Measurements from ENCODE around the gene SRCIN1. TPM values are rescaled to one million over a fixed set of nuclear protein-coding genes. Genes with fewer than 3 reads are reported as not detected.

The SRCIN1 gene
- total RNA-seq, 1 experiment from 2014 or later = 25.8 TPM

- H3K36me3 ChIP-seq (ENCODE audit: control insufficient read depth, insufficient read depth, low read length) = no peaks in the 10 kb centered on the region
- no peak overlapping the region for H3K27ac Mint-ChIP-seq (ENCODE audit: unreplicated experiment)
- H3K4me3 ChIP-seq (ENCODE audit: low read depth, low read length) = no peak overlapping the region
- TF ChIP-seq, protein P1, sequence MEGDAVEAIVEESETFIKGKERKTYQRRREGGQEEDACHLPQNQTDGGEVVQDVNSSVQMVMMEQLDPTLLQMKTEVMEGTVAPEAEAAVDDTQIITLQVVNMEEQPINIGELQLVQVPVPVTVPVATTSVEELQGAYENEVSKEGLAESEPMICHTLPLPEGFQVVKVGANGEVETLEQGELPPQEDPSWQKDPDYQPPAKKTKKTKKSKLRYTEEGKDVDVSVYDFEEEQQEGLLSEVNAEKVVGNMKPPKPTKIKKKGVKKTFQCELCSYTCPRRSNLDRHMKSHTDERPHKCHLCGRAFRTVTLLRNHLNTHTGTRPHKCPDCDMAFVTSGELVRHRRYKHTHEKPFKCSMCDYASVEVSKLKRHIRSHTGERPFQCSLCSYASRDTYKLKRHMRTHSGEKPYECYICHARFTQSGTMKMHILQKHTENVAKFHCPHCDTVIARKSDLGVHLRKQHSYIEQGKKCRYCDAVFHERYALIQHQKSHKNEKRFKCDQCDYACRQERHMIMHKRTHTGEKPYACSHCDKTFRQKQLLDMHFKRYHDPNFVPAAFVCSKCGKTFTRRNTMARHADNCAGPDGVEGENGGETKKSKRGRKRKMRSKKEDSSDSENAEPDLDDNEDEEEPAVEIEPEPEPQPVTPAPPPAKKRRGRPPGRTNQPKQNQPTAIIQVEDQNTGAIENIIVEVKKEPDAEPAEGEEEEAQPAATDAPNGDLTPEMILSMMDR (IDR thresholded peaks at IDR 0.05; ENCODE audit: insufficient read depth in 1 of 2, low read depth in 1 of 2, low read length in 1 of 2, severe bottlenecking in 1 of 2, unreplicated experiment in 1 of 2) = no peak
- intact Hi-C loops (cut with micrococcal nuclease; ENCODE audit: unreplicated experiment) = no loop called here
- H3K27me3 Mint-ChIP-seq (ENCODE audit: insufficient read depth, unreplicated experiment) = no peaks in the 10 kb centered on the region
- H3K4me1 Mint-ChIP-seq (ENCODE audit: low read depth, unreplicated experiment) = no peaks in the 10 kb centered on the region
- DNase-seq = no peak
- CTCF ChIA-PET = interaction anchor here (0.7 kb wide), 1 partner anchor 16 kb away, joined by 4 read pairs; no protein-coding TSS in a partner anchor
- H3K9me3 ChIP-seq = no peaks in the 10 kb centered on the region
- H3K4me1 ChIP-seq = no peaks in the 10 kb centered on the region
- no peak overlapping the region for H3K4me3 Mint-ChIP-seq (ENCODE audit: unreplicated experiment)
- no TSS peak for BruUV-seq (replicated peaks)
- POLR2A ChIA-PET = no interaction called here
- no peaks in the 10 kb centered on the region for H3K9me3 Mint-ChIP-seq (ENCODE audit: unreplicated experiment)
- H3K27me3 ChIP-seq (replicated peaks; ENCODE audit: control insufficient read depth, insufficient read depth, low read length) = no peaks in the 10 kb centered on the region
- H3K36me3 Mint-ChIP-seq (ENCODE audit: insufficient read depth, unreplicated experiment) = no peaks in the 10 kb centered on the region
These were observed 63.5 kb downstream of the SRCIN1 start for GRCh38 chr17:38542286-38542685.

DNA sequence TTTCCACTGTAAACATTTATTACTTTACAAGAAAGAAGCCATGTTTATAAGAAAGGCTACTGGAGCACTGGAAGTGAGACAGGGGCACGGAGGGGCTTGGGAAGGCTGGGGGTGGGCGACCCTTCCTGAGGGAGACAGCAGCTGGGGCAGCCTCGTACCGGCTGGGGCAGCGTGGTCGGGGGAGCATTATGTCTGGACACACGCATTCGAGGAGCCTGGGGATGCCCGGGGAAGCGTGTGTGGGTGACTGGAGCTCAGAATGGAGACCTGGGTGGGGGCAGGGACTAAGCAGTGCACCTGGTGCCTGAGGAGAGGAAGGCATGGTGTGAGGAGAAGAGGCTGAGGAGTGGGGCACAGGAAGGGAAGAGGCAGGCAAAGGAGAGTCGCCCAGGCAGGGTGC, 64.5 kb downstream of the SRCIN1 start:
- intact Hi-C loops (cut with micrococcal nuclease; ENCODE audit: unreplicated experiment) = no loop called here
- POLR2A ChIA-PET = no interaction called here
- H3K4me1 ChIP-seq = no peaks in the 10 kb centered on the region
- no peak overlapping the region for H3K4me3 ChIP-seq (ENCODE audit: low read depth, low read length)
- H3K9me3 Mint-ChIP-seq (ENCODE audit: unreplicated experiment) = no peaks in the 10 kb centered on the region
- H3K4me1 Mint-ChIP-seq (ENCODE audit: low read depth, unreplicated experiment) = no peaks in the 10 kb centered on the region
- DNase-seq = no peak
- H3K27me3 ChIP-seq (replicated peaks; ENCODE audit: control insufficient read depth, insufficient read depth, low read length) = no peaks in the 10 kb centered on the region
- H3K4me3 Mint-ChIP-seq (ENCODE audit: unreplicated experiment) = no peak overlapping the region
- CTCF ChIA-PET = interaction anchor here (1.7 kb wide), 1 partner anchor 17 kb away, joined by 5 read pairs; no protein-coding TSS in a partner anchor
- no peaks in the 10 kb centered on the region for H3K36me3 Mint-ChIP-seq (ENCODE audit: insufficient read depth, unreplicated experiment)
- H3K9me3 ChIP-seq = no peaks in the 10 kb centered on the region
- H3K27me3 Mint-ChIP-seq (ENCODE audit: insufficient read depth, unreplicated experiment) = no peaks in the 10 kb centered on the region
- TF ChIP-seq, protein P1 (IDR thresholded peaks at IDR 0.05; ENCODE audit: insufficient read depth in 1 of 2, low read depth in 1 of 2, low read length in 1 of 2, severe bottlenecking in 1 of 2, unreplicated experiment in 1 of 2) = no peak
- no TSS peak for BruUV-seq (replicated peaks)
- no peaks in the 10 kb centered on the region for H3K36me3 ChIP-seq (ENCODE audit: control insufficient read depth, insufficient read depth, low read length)
- no peak overlapping the region for H3K27ac Mint-ChIP-seq (ENCODE audit: unreplicated experiment)

DNA sequence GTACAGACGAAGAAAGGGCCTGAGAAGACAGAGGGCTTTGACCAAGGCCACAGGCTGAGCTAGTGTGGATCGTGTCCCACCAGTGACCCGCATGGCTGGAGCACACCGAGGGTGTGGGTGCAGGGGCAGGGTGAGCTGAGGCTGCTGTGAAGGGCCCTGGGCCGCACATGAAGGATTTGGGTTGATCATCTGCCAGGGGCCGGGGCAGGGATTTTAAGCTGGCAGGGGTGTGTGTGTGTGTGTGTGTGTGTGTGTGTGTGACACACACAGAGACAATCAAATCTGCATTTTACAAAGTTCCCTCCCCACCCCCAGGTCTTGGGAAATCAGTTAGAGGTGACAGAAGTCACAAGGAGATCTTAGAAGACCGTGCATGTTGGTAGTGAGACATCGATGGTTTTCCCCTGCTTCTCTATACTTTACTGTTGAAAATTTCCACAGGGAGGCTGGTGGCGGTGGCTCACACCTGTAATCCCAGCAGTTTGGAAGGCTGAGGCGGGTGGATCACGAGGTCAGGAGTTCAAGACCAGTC, 65.2 kb downstream of the SRCIN1 start:
- no peaks in the 10 kb centered on the region for H3K9me3 ChIP-seq
- Mint-ChIP-seq H3K4me1 (ENCODE audit: low read depth, unreplicated experiment) (no peaks in the 10 kb centered on the region), H3K27ac (ENCODE audit: unreplicated experiment) (no peak overlapping the region), H3K36me3 (ENCODE audit: insufficient read depth, unreplicated experiment) (peaks cover 2% of the 10 kb centered on the region), H3K4me3 (ENCODE audit: unreplicated experiment) (no peak overlapping the region), H3K9me3 (ENCODE audit: unreplicated experiment) (no peaks in the 10 kb centered on the region), H3K27me3 (ENCODE audit: insufficient read depth, unreplicated experiment) (no peaks in the 10 kb centered on the region)
- CTCF ChIA-PET = interaction anchor here (1.7 kb wide), 1 partner anchor 17 kb away, joined by 5 read pairs; no protein-coding TSS in a partner anchor
- no peak overlapping the region for H3K4me3 ChIP-seq (ENCODE audit: low read depth, low read length)
- BruUV-seq (replicated peaks) = no TSS peak
- intact Hi-C loops (cut with micrococcal nuclease; ENCODE audit: unreplicated experiment) = no loop called here
- no peak for DNase-seq
- TF ChIP-seq, protein P1 (IDR thresholded peaks at IDR 0.05; ENCODE audit: insufficient read depth in 1 of 2, low read depth in 1 of 2, low read length in 1 of 2, severe bottlenecking in 1 of 2, unreplicated experiment in 1 of 2) = no peak
- no peaks in the 10 kb centered on the region for H3K27me3 ChIP-seq (replicated peaks; ENCODE audit: control insufficient read depth, insufficient read depth, low read length)
- H3K4me1 ChIP-seq = no peaks in the 10 kb centered on the region
- POLR2A ChIA-PET = no interaction called here
- no peaks in the 10 kb centered on the region for H3K36me3 ChIP-seq (ENCODE audit: control insufficient read depth, insufficient read depth, low read length)
